VCaP (cell line): ENCODE measurements around the gene ARHGEF37.

Experiments
- H3K27ac ChIP-seq: fragments of 450-650 bp; 2 replicates; pipeline ENCODE4 v1.5.1; 2017
- CTCF ChIP-seq: fragments of 450-650 bp; conservative IDR thresholded peaks from 2 replicates; pipeline ENCODE4 v1.5.1; 2017; ENCODE audit warnings: mild to moderate bottlenecking, moderate library complexity

Gene ARHGEF37

GRCh38 chr5:149572576-149573231, 8.6 kb upstream of the ARHGEF37 start:
- no peak for TF ChIP-seq CTCF
- no peak overlapping the region for H3K27ac ChIP-seq

GRCh38 chr5:149575131-149575530, 6.2 kb upstream of the ARHGEF37 start:
- no peak for TF ChIP-seq CTCF

GRCh38 chr5:149576021-149576420, 5.3 kb upstream of the ARHGEF37 start:
- no peak for TF ChIP-seq CTCF

More at GRCh38 chr5:149575131-149575530, 6.2 kb upstream of the ARHGEF37 start:
- H3K27ac ChIP-seq, result no peak overlapping the region

GRCh38 chr5:149578896-149579295, 2.4 kb upstream of the ARHGEF37 start:
- no peak for TF ChIP-seq CTCF
- no peak overlapping the region for H3K27ac ChIP-seq

More at GRCh38 chr5:149576021-149576420, 5.3 kb upstream of the ARHGEF37 start:
- no peak overlapping the region for H3K27ac ChIP-seq

GRCh38 chr5:149580808-149581191, 498 bp upstream of the ARHGEF37 start:
- no peak for TF ChIP-seq CTCF
- peak overlapping the region; percentile 98 for H3K27ac ChIP-seq

- no peak for TF ChIP-seq CTCF
- H3K27ac ChIP-seq, result peak overlapping the region; percentile 98
Measured at GRCh38 chr5:149581931-149582768, 852 bp downstream of the ARHGEF37 start.

GRCh38 chr5:149583394-149583793, 2.1 kb downstream of the ARHGEF37 start:
- H3K27ac ChIP-seq, result peak overlapping the region; percentile 98
- TF ChIP-seq CTCF, result no peak
